H1 (cell line): ENCODE measurements around the gene OR5H15. TPM values are rescaled to one million over a fixed set of nuclear protein-coding genes. Genes with fewer than 3 reads are reported as not detected.

ENCODE experiments used
- CTCF ChIA-PET: fragments of 300-600 bp; sonication (Branson Sonifier 250); formaldehyde crosslinking; loops from one replicate; lab custom pipeline; 2021; ENCODE audit not compliant: partially characterized antibody; lab: Charles Lee
- POLR2A ChIA-PET: fragments of 300-600 bp; sonication (Branson Sonifier 250); formaldehyde crosslinking; loops from one replicate; lab custom pipeline; 2021; ENCODE audit warnings: inconsistent platforms; ENCODE audit not compliant: partially characterized antibody; lab: Charles Lee
- DNase-seq, 2 experiments: peaks; one replicate each; pipeline versions ENCODE4 v3.0.0 to v3.0.0-alpha.2; 2010 to 2022; ENCODE audit warnings: low spot score in 2 of 2, low read depth in 1 of 2, mixed read lengths in 1 of 2
- FAIRE-seq: peaks from 2 replicates; lab custom pipeline; 2011; peaks lifted over from hg19 to GRCh38; lab: Jason Lieb, UNC
- H2AFZ ChIP-seq: 2 replicates; pipeline ENCODE4 v1.8.1; 2012; ENCODE audit warnings: low read length, inconsistent platforms
- H2AK5ac ChIP-seq: 2 replicates; pipeline ENCODE4 v1.6.1; 2013; ENCODE audit warnings: low read depth, low read length
- H2BK120ac ChIP-seq: replicated peaks from 2 replicates; pipeline ENCODE3; 2013; ENCODE audit warnings: low read depth, low read length, inconsistent platforms
- H2BK12ac ChIP-seq: 2 replicates; pipeline ENCODE4 v1.6.1; 2013; ENCODE audit warnings: low read depth, low read length
- H2BK15ac ChIP-seq: 2 replicates; pipeline ENCODE4 v1.6.1; 2013; ENCODE audit warnings: low read length
- H2BK20ac ChIP-seq: 2 replicates; pipeline ENCODE4 v1.6.1; 2013; ENCODE audit warnings: low read length
- H2BK5ac ChIP-seq: 2 replicates; pipeline ENCODE4 v1.6.1; 2013; ENCODE audit warnings: low read depth, low read length
- H3K14ac ChIP-seq: 2 replicates; pipeline ENCODE4 v1.6.1; 2013; ENCODE audit warnings: inconsistent platforms; ENCODE audit not compliant: insufficient read length
- H3K18ac ChIP-seq: 2 replicates; pipeline ENCODE4 v1.6.1; 2013; ENCODE audit warnings: low read length; ENCODE audit errors: extremely low read depth
- H3K23ac ChIP-seq: 2 replicates; pipeline ENCODE4 v1.6.1; 2013; ENCODE audit warnings: inconsistent platforms; ENCODE audit not compliant: insufficient read length
- H3K23me2 ChIP-seq: 2 replicates; pipeline ENCODE4 v1.6.1; 2013; ENCODE audit warnings: low read depth, low read length
- H3K27ac ChIP-seq: 2 replicates; pipeline ENCODE4 v1.6.1; 2011; ENCODE audit warnings: low read depth, low read length, inconsistent platforms
- H3K27me3 ChIP-seq, 4 experiments: replicated peaks in 1 of 4; 1 replicate in 1 of 4; 2 replicates in 3 of 4; pipeline versions ENCODE4 v1.6.1 to v1.8.1; 2011 to 2013; ENCODE audit warnings: low read length in 3 of 4, mild to moderate bottlenecking in 3 of 4, inconsistent platforms in 2 of 4, mixed read lengths in 2 of 4, moderate library complexity in 1 of 4; ENCODE audit not compliant: control insufficient read depth in 3 of 4, insufficient read depth in 3 of 4; ENCODE audit errors: extremely low read depth in 1 of 4
- H3K36me3 ChIP-seq, 4 experiments: 2 replicates each; pipeline versions ENCODE4 v1.6.1 to v1.8.1; 2011 to 2013; ENCODE audit warnings: mild to moderate bottlenecking in 4 of 4, low read length in 3 of 4, moderate library complexity in 2 of 4, control low read depth in 1 of 4, inconsistent platforms in 1 of 4; ENCODE audit not compliant: insufficient read depth in 4 of 4, control insufficient read depth in 2 of 4
- H3K4ac ChIP-seq: replicated peaks from 2 replicates; pipeline ENCODE3; 2013; ENCODE audit warnings: low read length, low read depth, mixed read lengths, inconsistent platforms; ENCODE audit not compliant: insufficient read length
- H3K4me1 ChIP-seq, 4 experiments: replicated peaks in 1 of 4; 1 replicate in 1 of 4; 2 replicates in 3 of 4; pipeline versions ENCODE4 v1.6.1 to v1.8.1; 2011 to 2013; ENCODE audit warnings: low read length in 3 of 4, inconsistent platforms in 2 of 4, mixed read lengths in 1 of 4; ENCODE audit not compliant: insufficient read depth in 4 of 4, control insufficient read depth in 3 of 4
- H3K4me2 ChIP-seq, 2 experiments: 2 replicates each; pipeline versions ENCODE4 v1.6.1 to v1.8.1; 2011 to 2013; ENCODE audit warnings: low read depth in 2 of 2, low read length in 2 of 2, control low read depth in 1 of 2, inconsistent platforms in 1 of 2, mild to moderate bottlenecking in 1 of 2; ENCODE audit not compliant: insufficient read depth in 1 of 2
- H3K4me3 ChIP-seq, 4 experiments: fragments of 200-600, 300-600 bp in 1 of 4; sonication (generic), shearing (Covaris generic), sonication (Bioruptor Twin) in 1 of 4; 2 replicates each; pipeline versions ENCODE4 v1.5.1 to v1.8.1; 2011 to 2016; ENCODE audit warnings: low read length in 4 of 4, low read depth in 3 of 4, control low read depth in 2 of 4, inconsistent platforms in 2 of 4, mild to moderate bottlenecking in 2 of 4, mixed read lengths in 1 of 4, moderate library complexity in 1 of 4; ENCODE audit not compliant: insufficient read depth in 2 of 4; ENCODE audit errors: extremely low read depth in 1 of 4
- H3K56ac ChIP-seq: replicated peaks from 2 replicates; pipeline ENCODE3; 2013; ENCODE audit warnings: low read depth, mild to moderate bottlenecking, mixed read lengths, low read length, inconsistent platforms; ENCODE audit not compliant: insufficient read length
- H3K79me1 ChIP-seq: 2 replicates; pipeline ENCODE4 v1.6.1; 2013; ENCODE audit warnings: low read depth, low read length, control low read depth
- H3K79me2 ChIP-seq, 2 experiments: 2 replicates each; pipeline versions ENCODE4 v1.6.1 to v1.8.1; 2012 to 2013; ENCODE audit warnings: low read length in 2 of 2, mild to moderate bottlenecking in 2 of 2, inconsistent platforms in 1 of 2; ENCODE audit not compliant: insufficient read depth in 2 of 2, control insufficient read depth in 1 of 2
- H3K9ac ChIP-seq, 4 experiments: replicated peaks in 1 of 4; 1 replicate in 1 of 4; 2 replicates in 3 of 4; pipeline versions ENCODE4 v1.6.1 to v1.8.1; 2011 to 2013; ENCODE audit warnings: low read depth in 3 of 4, low read length in 3 of 4, control low read depth in 2 of 4, mild to moderate bottlenecking in 2 of 4, moderate library complexity in 2 of 4, inconsistent platforms in 1 of 4; ENCODE audit errors: extremely low read depth in 1 of 4
- H3K9me3 ChIP-seq, 2 experiments: 2 replicates each; pipeline versions ENCODE4 v1.6.1 to v1.8.1; 2012 to 2013; ENCODE audit warnings: mild to moderate bottlenecking in 2 of 2, moderate library complexity in 2 of 2, control low read depth in 1 of 2, inconsistent platforms in 1 of 2, low read depth in 1 of 2, low read length in 1 of 2, mixed read lengths in 1 of 2; ENCODE audit not compliant: insufficient read depth in 2 of 2
- H4K20me1 ChIP-seq, 2 experiments: replicated peaks in 1 of 2; 2 replicates each; pipeline versions ENCODE3 to v1.8.1; 2011 to 2013; ENCODE audit warnings: inconsistent platforms in 2 of 2, low read length in 2 of 2, mild to moderate bottlenecking in 1 of 2; ENCODE audit not compliant: insufficient read depth in 2 of 2, control insufficient read depth in 1 of 2
- H4K5ac ChIP-seq: 2 replicates; pipeline ENCODE4 v1.6.1; 2013; ENCODE audit warnings: low read length, low read depth, mixed read lengths, inconsistent platforms; ENCODE audit not compliant: insufficient read length
- H4K8ac ChIP-seq: 2 replicates; pipeline ENCODE4 v1.8.0; 2013; ENCODE audit warnings: mild to moderate bottlenecking, moderate library complexity, low read length, inconsistent platforms; ENCODE audit not compliant: insufficient read depth; ENCODE audit errors: extremely low read depth
- H4K91ac ChIP-seq: replicated peaks from 2 replicates; pipeline ENCODE3; 2013; ENCODE audit warnings: low read length, mixed read lengths, inconsistent platforms; ENCODE audit not compliant: insufficient read length
- CBX8 ChIP-seq: fragments of 300-800, 300-1000 bp; sonication (generic); IDR thresholded peaks from 2 replicates; pipeline ENCODE4 v1.7.1; 2016; ENCODE audit warnings: low read depth, low read length, borderline replicate concordance
- CHD1 ChIP-seq: IDR thresholded peaks from 2 replicates; pipeline ENCODE4 v1.6.1; 2012; ENCODE audit warnings: low read depth, low read length, improper control_type of control experiment
- CHD2 ChIP-seq: IDR thresholded peaks from 2 replicates; pipeline ENCODE4 v1.6.1; 2012; ENCODE audit warnings: low read length, improper control_type of control experiment
- CREB1 ChIP-seq: IDR thresholded peaks from 2 replicates; pipeline ENCODE4 v1.6.1; 2012; ENCODE audit warnings: inconsistent platforms
- JUN ChIP-seq: IDR thresholded peaks from 2 replicates; pipeline ENCODE4 v1.6.1; 2011; ENCODE audit warnings: low read depth, mild to moderate bottlenecking, improper control_type of control experiment, low read length
- RAD21 ChIP-seq, 2 experiments: IDR thresholded peaks in 1 of 2; conservative IDR thresholded peaks in 1 of 2; 2 replicates each; pipeline ENCODE4 v1.6.1; 2011; ENCODE audit warnings: low read depth in 2 of 2, low read length in 2 of 2, improper control_type of control experiment in 1 of 2, inconsistent platforms in 1 of 2, mild to moderate bottlenecking in 1 of 2, moderate library complexity in 1 of 2
- SAP30 ChIP-seq: fragments of 300-600 bp; sonication (generic); IDR thresholded peaks from 2 replicates; pipeline ENCODE4 v1.7.1; 2012; ENCODE audit warnings: low read length, moderate library complexity, mild to moderate bottlenecking, inconsistent platforms; ENCODE audit not compliant: insufficient read depth, insufficient replicate concordance
- SIX5 ChIP-seq: IDR thresholded peaks from 2 replicates; pipeline ENCODE4 v1.6.1; 2011; ENCODE audit warnings: mild to moderate bottlenecking, low read depth, low read length
- SP2 ChIP-seq: IDR thresholded peaks from 2 replicates; pipeline ENCODE4 v1.6.1; 2012; ENCODE audit warnings: mild to moderate bottlenecking, low read length, inconsistent platforms
- SRF ChIP-seq: IDR thresholded peaks from 2 replicates; pipeline ENCODE4 v1.6.1; 2011; ENCODE audit warnings: mild to moderate bottlenecking, low read depth, low read length, moderate library complexity
- TAF7 ChIP-seq: optimal IDR thresholded peaks from 2 replicates; pipeline ENCODE3; 2011; ENCODE audit warnings: low read depth, mild to moderate bottlenecking, inconsistent platforms, low read length, moderate library complexity, borderline replicate concordance
- TBP ChIP-seq: IDR thresholded peaks from 2 replicates; pipeline ENCODE4 v1.6.1; 2011; ENCODE audit warnings: low read depth, low read length, improper control_type of control experiment
- TCF12 ChIP-seq: IDR thresholded peaks from 2 replicates; pipeline ENCODE4 v1.6.1; 2011; ENCODE audit warnings: low read depth, mild to moderate bottlenecking, low read length
- WGBS, 2 experiments: shearing (Covaris generic) in 1 of 2; methylation state at CpG; one replicate each; pipeline versions ENCODE4 v1.1.6 to v1.1.7; 2013 to 2015; ENCODE audit warnings: low lambda C conversion rate in 2 of 2, mixed read lengths in 2 of 2, inconsistent platforms in 1 of 2, low coverage in 1 of 2, missing lambda C conversion rate in 1 of 2; ENCODE audit not compliant: insufficient replicate concordance in 2 of 2, insufficient coverage in 1 of 2, insufficient read length in 1 of 2; ENCODE audit errors: extremely low coverage in 1 of 2, missing lambda C conversion rate in 1 of 2; 5-methylcytosine and 5-hydroxymethylcytosine counted together
- polyA plus RNA-seq, 7 experiments: library from polyadenylated mRNA; depleted of rRNA in 3 of 7; stranded (reverse) in 5 of 7; unstranded in 2 of 7; fragments of >200 nt in 5 of 7; fragments of 200-250 nt in 2 of 7; gene quantifications; 1 replicate in 5 of 7; 2 replicates in 1 of 7; 4 replicates in 1 of 7; pipeline versions ENCODE4 v1.2.1 to v1.2.3, GENCODE V29; 2011 to 2013; ENCODE audit warnings: missing spikeins in 2 of 7, mixed read lengths in 2 of 7
- total RNA-seq: library from RNA; stranded (reverse); fragmentation: NEBNext Ultra II Directional; extraction: Animal tissue kit (Norgen Biotek cat#: 25700); gene quantifications from 2 replicates; pipeline ENCODE4 v1.2.1, GENCODE V29; 2021

The OR5H15 gene
- total and polyA plus RNA-seq, 2 of the 8 experiments (the other 6 are each of a cell fraction or from before 2014, with no cell fraction given) = not detected

DNA sequence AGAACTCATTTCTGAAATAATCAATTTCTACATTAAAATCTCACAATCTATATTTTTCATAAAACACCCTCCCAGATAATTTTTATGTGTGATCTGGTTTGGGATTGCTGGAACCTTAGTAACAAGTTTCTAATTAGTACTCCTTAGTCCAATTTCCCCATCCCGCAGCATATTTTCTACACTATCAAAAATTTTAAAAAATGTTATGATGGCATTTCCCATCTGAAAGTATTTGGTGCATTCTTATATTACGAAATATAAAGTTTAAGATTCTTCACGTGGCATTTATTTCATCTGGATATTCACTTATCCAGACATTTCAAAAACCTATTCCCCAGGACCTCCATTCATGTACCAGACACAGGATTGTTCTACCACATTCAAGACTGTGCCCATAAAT, 17.7 kb upstream of the OR5H15 start:
- Histone ChIP-seq H3K9me3 (no peaks in the 10 kb centered on the region), H3K23me2 (no peaks in the 10 kb centered on the region; the same call in 1 of the 2 replicates), H2BK12ac (no peak overlapping the region), H4K8ac (no peak overlapping the region), H2BK20ac (no peak overlapping the region), H3K18ac (no peak overlapping the region), H2BK5ac (no peak overlapping the region), H3K14ac (no peak overlapping the region), H3K4me2 (no peak overlapping the region), H3K79me1 (no peaks in the 10 kb centered on the region), H3K23ac (no peak overlapping the region), H3K27ac (no peak overlapping the region), H4K5ac (no peak overlapping the region), H3K56ac (no peak overlapping the region), H3K4me3 (no peak overlapping the region), H3K27me3 (no peaks in the 10 kb centered on the region), H3K36me3 (no peaks in the 10 kb centered on the region), H2AFZ (no peak overlapping the region), H3K4me1 (no peaks in the 10 kb centered on the region), H3K4ac (no peak overlapping the region), H2BK120ac (no peak overlapping the region), H4K91ac (no peak overlapping the region), H3K79me2 (no peaks in the 10 kb centered on the region), H2AK5ac (no peak overlapping the region), H3K9ac (no peak overlapping the region), H2BK15ac (no peak overlapping the region), H4K20me1 (no peaks in the 10 kb centered on the region)
- FAIRE-seq (no peak), DNase-seq (no peak)
- WGBS, 2 experiments = 81% methylated on average over 3 of the region's 3 CpGs; no CpG with 5 or more reads in 1 of the 2 experiments
- ChIA-PET CTCF (no interaction called here), POLR2A (no interaction called here)
- no peak for TF ChIP-seq JUN
- TF ChIP-seq TCF12 = no peak
- TF ChIP-seq CREB1 = no peak
- TF ChIP-seq SRF = no peak
- TF ChIP-seq RAD21 (IDR thresholded peaks at IDR 0.05 in 1 of 2, conservative IDR thresholded peaks at IDR 0.05 in 1 of 2; ENCODE audit: low read depth in 2 of 2, low read length in 2 of 2) = no peak
- TF ChIP-seq TAF7 = no peak
- no peak for TF ChIP-seq SAP30
- no peak for TF ChIP-seq SIX5
- no peak for TF ChIP-seq CBX8
- TF ChIP-seq TBP = no peak
- no peak for TF ChIP-seq CHD1
- no peak for TF ChIP-seq SP2
- TF ChIP-seq CHD2 = no peak
